Skeletal muscle satellite cell (primary cell): ENCODE measurements around the gene WFS1.

Experiments
- H3K27me3 ChIP-seq: 2 replicates; pipeline ENCODE4 v1.7.0; 2013; ENCODE audit warnings: low read length; ENCODE audit not compliant: control insufficient read depth, insufficient read depth
- H3K36me3 ChIP-seq: 2 replicates; pipeline ENCODE4 v1.7.0; 2013; ENCODE audit warnings: mild to moderate bottlenecking, control low read depth, low read length; ENCODE audit not compliant: insufficient read depth
- H3K4me1 ChIP-seq: 2 replicates; pipeline ENCODE4 v1.7.0; 2013; ENCODE audit warnings: low read length; ENCODE audit not compliant: control insufficient read depth, insufficient read depth
- H3K4me2 ChIP-seq: 2 replicates; pipeline ENCODE4 v1.7.0; 2013; ENCODE audit warnings: mild to moderate bottlenecking, low read length
- H3K4me3 ChIP-seq: 2 replicates; pipeline ENCODE4 v1.7.0; 2013; ENCODE audit warnings: low read length
- H3K9ac ChIP-seq: 2 replicates; pipeline ENCODE4 v1.7.0; 2013; ENCODE audit warnings: mild to moderate bottlenecking, low read depth, low read length, moderate library complexity
- H3K9me3 ChIP-seq: replicated peaks from 2 replicates; pipeline ENCODE4 v1.7.0; 2013; ENCODE audit warnings: mild to moderate bottlenecking, control low read depth, low read length

Gene WFS1

GRCh38 chr4:6277935-6278800, 8.5 kb downstream of the WFS1 start:
- Histone ChIP-seq H3K4me3 (no peak overlapping the region), H3K4me2 (no peak overlapping the region), H3K9ac (no peak overlapping the region), H3K36me3 (no peaks in the 10 kb centered on the region), H3K4me1 (peaks cover 5% of the 10 kb centered on the region), H3K9me3 (no peaks in the 10 kb centered on the region), H3K27me3 (no peaks in the 10 kb centered on the region)

- no peak overlapping the region for H3K4me2 ChIP-seq
These were observed 9.1 kb downstream of the WFS1 start for GRCh38 chr4:6278801-6279197.

GRCh38 chr4:6279582-6280289, 10.1 kb downstream of the WFS1 start:
- no peaks in the 10 kb centered on the region for H3K36me3 ChIP-seq
- no peaks in the 10 kb centered on the region for H3K9me3 ChIP-seq
- no peak overlapping the region for H3K4me2 ChIP-seq
- no peaks in the 10 kb centered on the region for H3K4me1 ChIP-seq
- no peak overlapping the region for H3K4me3 ChIP-seq
- H3K9ac ChIP-seq = no peak overlapping the region
- no peaks in the 10 kb centered on the region for H3K27me3 ChIP-seq

More at GRCh38 chr4:6278801-6279197, 9.1 kb downstream of the WFS1 start:
- no peaks in the 10 kb centered on the region for H3K27me3 ChIP-seq
- H3K36me3 ChIP-seq = no peaks in the 10 kb centered on the region
- H3K4me1 ChIP-seq = no peaks in the 10 kb centered on the region
- H3K4me3 ChIP-seq = no peak overlapping the region
- no peak overlapping the region for H3K9ac ChIP-seq
- H3K9me3 ChIP-seq = no peaks in the 10 kb centered on the region

- Histone ChIP-seq H3K27me3 (no peaks in the 10 kb centered on the region), H3K4me1 (no peaks in the 10 kb centered on the region), H3K9ac (no peak overlapping the region), H3K4me2 (no peak overlapping the region), H3K4me3 (no peak overlapping the region), H3K9me3 (no peaks in the 10 kb centered on the region), H3K36me3 (no peaks in the 10 kb centered on the region)
These were observed 10.8 kb downstream of the WFS1 start for GRCh38 chr4:6280365-6280996.

GRCh38 chr4:6281436-6282313, 12.0 kb downstream of the WFS1 start:
- no peak overlapping the region for H3K9ac ChIP-seq
- H3K4me1 ChIP-seq = no peaks in the 10 kb centered on the region
- H3K36me3 ChIP-seq = no peaks in the 10 kb centered on the region
- H3K9me3 ChIP-seq = no peaks in the 10 kb centered on the region
- H3K4me2 ChIP-seq = no peak overlapping the region
- no peak overlapping the region for H3K4me3 ChIP-seq
- H3K27me3 ChIP-seq = no peaks in the 10 kb centered on the region

GRCh38 chr4:6282314-6282771, 12.7 kb downstream of the WFS1 start:
- Histone ChIP-seq H3K4me3 (no peak overlapping the region), H3K27me3 (no peaks in the 10 kb centered on the region), H3K9ac (no peak overlapping the region), H3K9me3 (no peaks in the 10 kb centered on the region), H3K4me2 (no peak overlapping the region), H3K36me3 (no peaks in the 10 kb centered on the region), H3K4me1 (no peaks in the 10 kb centered on the region)

- Histone ChIP-seq H3K36me3 (no peaks in the 10 kb centered on the region), H3K9me3 (no peaks in the 10 kb centered on the region), H3K9ac (no peak overlapping the region), H3K4me3 (no peak overlapping the region), H3K4me2 (no peak overlapping the region), H3K27me3 (no peaks in the 10 kb centered on the region), H3K4me1 (no peaks in the 10 kb centered on the region)
These were observed 13.6 kb downstream of the WFS1 start for GRCh38 chr4:6283282-6283681.

GRCh38 chr4:6287017-6287788, 17.6 kb downstream of the WFS1 start:
- no peak overlapping the region for H3K9ac ChIP-seq
- H3K4me3 ChIP-seq = no peak overlapping the region
- H3K4me1 ChIP-seq = no peaks in the 10 kb centered on the region
- H3K4me2 ChIP-seq = no peak overlapping the region
- no peaks in the 10 kb centered on the region for H3K9me3 ChIP-seq
- H3K27me3 ChIP-seq = no peaks in the 10 kb centered on the region
- H3K36me3 ChIP-seq = no peaks in the 10 kb centered on the region

GRCh38 chr4:6288342-6288741, 18.7 kb downstream of the WFS1 start:
- no peak overlapping the region for H3K4me2 ChIP-seq
- H3K27me3 ChIP-seq = no peaks in the 10 kb centered on the region
- H3K9ac ChIP-seq = no peak overlapping the region
- H3K4me1 ChIP-seq = no peaks in the 10 kb centered on the region
- H3K4me3 ChIP-seq = no peak overlapping the region
- no peaks in the 10 kb centered on the region for H3K9me3 ChIP-seq
- no peaks in the 10 kb centered on the region for H3K36me3 ChIP-seq

- no peak overlapping the region for H3K4me2 ChIP-seq
- no peaks in the 10 kb centered on the region for H3K36me3 ChIP-seq
- no peaks in the 10 kb centered on the region for H3K9me3 ChIP-seq
- H3K4me1 ChIP-seq = no peaks in the 10 kb centered on the region
- H3K4me3 ChIP-seq = no peak overlapping the region
- no peak overlapping the region for H3K9ac ChIP-seq
- no peaks in the 10 kb centered on the region for H3K27me3 ChIP-seq
These were observed 19.2 kb downstream of the WFS1 start for GRCh38 chr4:6288871-6289270.
